GM12801 (cell line): Measurements from ENCODE around the gene AFF3.

ENCODE experiments used
- CTCF ChIP-seq: IDR thresholded peaks from one replicate; pipeline ENCODE4 v1.5.1; 2011; ENCODE audit warnings: control low read depth; ENCODE audit not compliant: insufficient read length; ENCODE audit errors: extremely low read depth

AFF3 gene

GRCh38 chr2:99784282-99784681 is 358.1 kb downstream of the AFF3 start:
- no peak for TF ChIP-seq CTCF

- TF ChIP-seq CTCF = no peak
Observed at GRCh38 chr2:99780276-99780675, 362.1 kb downstream of the AFF3 start.

- no peak for TF ChIP-seq CTCF
Observed at GRCh38 chr2:99779276-99779675, 363.1 kb downstream of the AFF3 start.

GRCh38 chr2:99777656-99778290 is 364.6 kb downstream of the AFF3 start:
- TF ChIP-seq CTCF = no peak

DNA sequence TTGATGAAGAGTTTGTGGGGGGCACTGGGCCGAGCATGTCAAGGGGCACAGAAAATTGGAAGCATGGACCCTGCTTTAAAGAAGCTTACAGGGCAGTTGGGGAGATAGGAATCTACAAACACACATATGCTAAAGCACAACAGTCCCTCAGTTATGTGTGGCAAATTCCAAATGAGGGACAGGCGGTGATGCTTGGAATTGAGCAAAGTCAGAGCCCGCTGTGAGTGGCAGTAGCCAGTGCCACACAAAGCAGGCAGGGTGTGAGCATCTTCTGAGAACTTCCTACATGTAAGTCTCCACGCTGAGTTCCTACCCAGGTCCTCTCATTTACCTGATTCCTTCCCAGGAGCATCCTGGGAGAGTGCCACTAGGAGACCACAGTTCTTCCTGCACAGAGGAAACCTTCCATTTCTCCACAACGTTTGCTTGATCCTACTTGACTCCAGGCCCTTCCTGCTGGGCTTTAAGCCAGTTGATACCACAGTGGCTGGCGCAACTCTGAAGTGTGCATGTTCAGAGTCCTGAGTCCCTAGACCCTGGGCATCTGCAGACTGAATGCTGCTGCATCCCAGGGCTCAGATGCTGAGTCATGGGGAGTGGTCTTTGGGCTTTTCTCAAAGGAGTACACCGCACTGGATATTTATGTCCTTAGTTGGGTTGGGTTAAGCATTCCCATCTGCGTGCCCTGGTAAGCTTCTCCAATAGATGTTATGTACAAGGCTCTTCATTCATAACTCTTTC is 365.3 kb downstream of the AFF3 start:
- no peak for TF ChIP-seq CTCF

- TF ChIP-seq CTCF = no peak
Observed at GRCh38 chr2:99776206-99776905, 366.0 kb downstream of the AFF3 start.

GRCh38 chr2:99775585-99775984 is 366.8 kb downstream of the AFF3 start:
- TF ChIP-seq CTCF = no peak
